ENCODE measurements around the gene PFDN5.

PFDN5 gene

DNA sequence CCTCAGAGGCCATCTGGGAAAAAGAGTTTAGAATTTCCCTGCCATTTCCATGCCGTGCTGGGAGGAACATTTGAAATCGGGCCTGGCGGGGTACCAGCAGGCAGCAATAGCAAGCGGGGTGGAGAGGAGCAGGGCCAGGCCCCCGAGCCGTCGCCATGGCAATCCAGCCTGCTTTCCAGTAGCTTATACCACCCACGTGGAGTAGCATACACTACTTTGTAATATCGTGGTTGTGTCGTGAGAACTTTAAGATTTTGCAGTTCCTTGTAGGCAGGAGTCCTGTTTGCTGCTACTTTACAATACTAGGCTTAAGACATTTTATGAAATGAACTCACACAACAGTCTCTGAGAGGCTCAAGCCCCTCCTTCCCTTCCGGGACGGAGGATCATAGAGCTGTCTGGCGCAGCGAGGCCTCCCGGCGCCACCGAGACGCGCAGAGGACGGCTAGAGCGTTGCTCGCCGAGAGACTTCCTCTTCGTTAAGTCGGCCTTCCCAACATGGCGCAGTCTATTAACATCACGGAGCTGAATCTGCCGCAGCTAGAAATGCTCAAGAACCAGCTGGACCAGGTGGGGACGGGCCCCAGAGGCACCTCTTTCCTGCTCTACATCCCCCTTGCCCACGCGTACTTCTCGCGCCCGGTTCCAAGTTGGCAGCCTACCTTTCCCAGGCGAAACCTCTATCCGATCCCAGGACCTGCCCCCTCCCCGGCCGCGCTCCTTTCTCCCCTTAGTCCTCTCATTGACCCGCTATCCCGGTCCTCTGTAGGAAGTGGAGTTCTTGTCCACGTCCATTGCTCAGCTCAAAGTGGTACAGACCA is at the start of gene PFDN5:
Gene PFDN5, plus strand, starts transcription at position 473 of the 821 bp plus-strand sequence. Its CDS starts 26 bp downstream, at position 499.
- peak within 1 kb of the TSS; percentile 93 for H3K4me3 ChIP-seq (ENCODE audit: low read depth, low read length)
- TF ChIP-seq, protein P1, sequence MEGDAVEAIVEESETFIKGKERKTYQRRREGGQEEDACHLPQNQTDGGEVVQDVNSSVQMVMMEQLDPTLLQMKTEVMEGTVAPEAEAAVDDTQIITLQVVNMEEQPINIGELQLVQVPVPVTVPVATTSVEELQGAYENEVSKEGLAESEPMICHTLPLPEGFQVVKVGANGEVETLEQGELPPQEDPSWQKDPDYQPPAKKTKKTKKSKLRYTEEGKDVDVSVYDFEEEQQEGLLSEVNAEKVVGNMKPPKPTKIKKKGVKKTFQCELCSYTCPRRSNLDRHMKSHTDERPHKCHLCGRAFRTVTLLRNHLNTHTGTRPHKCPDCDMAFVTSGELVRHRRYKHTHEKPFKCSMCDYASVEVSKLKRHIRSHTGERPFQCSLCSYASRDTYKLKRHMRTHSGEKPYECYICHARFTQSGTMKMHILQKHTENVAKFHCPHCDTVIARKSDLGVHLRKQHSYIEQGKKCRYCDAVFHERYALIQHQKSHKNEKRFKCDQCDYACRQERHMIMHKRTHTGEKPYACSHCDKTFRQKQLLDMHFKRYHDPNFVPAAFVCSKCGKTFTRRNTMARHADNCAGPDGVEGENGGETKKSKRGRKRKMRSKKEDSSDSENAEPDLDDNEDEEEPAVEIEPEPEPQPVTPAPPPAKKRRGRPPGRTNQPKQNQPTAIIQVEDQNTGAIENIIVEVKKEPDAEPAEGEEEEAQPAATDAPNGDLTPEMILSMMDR (IDR thresholded peaks at IDR 0.05; ENCODE audit: insufficient read depth, low read length, missing control alignments) = peak; percentile 1
- CTCF ChIA-PET = interaction anchor here (0.9 to 22.9 kb wide), 10 partner anchors 8 to 137 kb away, joined by 3 to 659 read pairs (median 8); partner anchors contain the start of genes AAAS and ITGB7
- POLR2A ChIA-PET = interaction anchor here (0.6 to 2.1 kb wide), 15 partner anchors 9 to 247 kb away, joined by 3 to 12 read pairs (median 3); partner anchors contain the start of genes AAAS, PRR13, SPRYD3 and ZNF740
- DNase-seq (ENCODE audit: low read depth, low spot score) = peak; percentile 51

DNA sequence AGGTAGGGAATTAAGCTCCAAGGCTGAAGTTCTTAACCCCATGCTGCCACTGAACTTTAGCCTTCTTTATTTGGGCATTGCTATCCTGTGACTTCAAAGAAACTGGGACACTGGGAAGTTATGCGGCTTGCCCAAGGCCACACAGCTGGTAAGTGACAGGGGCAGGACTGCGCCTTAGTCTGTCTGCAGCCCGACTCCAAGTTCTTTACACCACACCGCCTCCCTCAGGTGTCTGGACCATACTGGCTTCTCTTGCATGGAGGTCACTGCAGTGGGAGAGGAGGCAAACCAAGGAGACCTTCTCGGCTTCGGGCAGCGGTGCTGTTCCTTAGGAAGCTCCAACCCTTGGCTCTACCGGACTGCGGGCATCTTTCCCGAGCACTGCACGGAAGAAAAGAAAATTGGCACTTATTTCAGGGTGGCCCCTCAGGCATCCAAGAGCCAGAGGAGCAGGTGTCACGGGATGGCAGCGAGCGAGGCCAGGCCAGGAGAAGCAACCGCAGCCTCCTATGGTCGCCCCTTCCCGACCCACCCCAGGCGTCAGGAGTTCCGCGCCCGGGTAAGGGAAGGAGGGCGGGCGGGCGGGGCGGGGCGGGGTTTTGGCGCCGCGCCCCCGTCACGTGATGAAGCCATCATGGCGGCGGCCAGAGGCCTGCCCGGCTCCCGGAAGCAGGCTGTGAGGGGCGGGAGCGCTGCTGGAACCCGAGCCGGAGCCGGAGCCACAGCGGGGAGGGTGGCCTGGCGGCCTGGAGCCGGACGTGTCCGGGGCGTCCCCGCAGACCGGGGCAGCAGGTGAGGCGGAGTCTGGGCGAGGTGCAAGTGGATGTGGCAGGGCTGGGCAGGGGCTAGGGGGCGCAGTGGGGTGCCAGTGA is 43.6 kb upstream of the PFDN5 start:
- peak overlapping the region; percentile 88 for H3K4me3 ChIP-seq (ENCODE audit: low read depth, low read length)
- TF ChIP-seq, protein P1 (IDR thresholded peaks at IDR 0.05; ENCODE audit: insufficient read depth, low read length, missing control alignments) = peak; percentile 46
- ChIA-PET CTCF (interaction anchor here (0.6 to 4.7 kb wide), 15 partner anchors 9 to 93 kb away, joined by 3 to 74 read pairs (median 3); partner anchors contain the start of gene ESPL1), POLR2A (interaction anchor here (0.6 to 2.6 kb wide), 5 partner anchors 8 to 249 kb away, joined by 3 to 11 read pairs (median 3); partner anchors contain the start of genes PFDN5 and TARBP2)
- DNase-seq (ENCODE audit: low read depth, low spot score) = no peak

DNA sequence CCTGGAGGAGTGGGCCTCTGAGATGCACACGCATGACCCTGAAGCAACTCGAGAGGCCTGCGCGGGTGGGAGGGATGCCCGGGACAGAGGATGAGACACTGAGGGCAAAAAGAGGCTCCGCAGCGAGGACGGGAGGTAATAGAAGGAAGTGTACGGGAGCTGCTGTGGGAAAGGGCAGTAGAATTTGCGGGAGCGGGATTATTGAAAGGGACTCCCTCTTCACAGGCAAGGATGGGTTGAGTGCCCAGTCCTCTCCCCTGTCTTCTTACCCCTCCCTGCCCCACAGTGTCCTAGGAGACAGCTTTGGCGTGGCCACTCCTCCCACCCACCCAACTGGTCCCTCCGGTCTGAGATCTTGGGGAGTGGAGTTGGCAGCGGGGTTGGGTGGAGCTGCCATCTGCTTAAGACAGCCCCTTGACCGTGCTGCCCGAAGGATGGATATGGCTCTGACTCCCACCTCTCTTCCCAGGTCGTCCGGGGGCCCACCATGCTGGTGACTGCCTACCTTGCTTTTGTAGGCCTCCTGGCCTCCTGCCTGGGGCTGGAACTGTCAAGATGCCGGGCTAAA is 42.9 kb upstream of the PFDN5 start:
- no peak for DNase-seq (ENCODE audit: low read depth, low spot score)
- POLR2A ChIA-PET = interaction anchor here (1.4 to 2.6 kb wide), 2 partner anchors 19 to 33 kb away, joined by 3 to 11 read pairs; no protein-coding TSS in a partner anchor
- CTCF ChIA-PET = interaction anchor here (1.0 to 4.7 kb wide), 10 partner anchors 13 to 92 kb away, joined by 3 to 74 read pairs (median 5); partner anchors contain the start of gene ESPL1
- peak overlapping the region; percentile 88 for H3K4me3 ChIP-seq (ENCODE audit: low read depth, low read length)
- TF ChIP-seq, protein P1 (IDR thresholded peaks at IDR 0.05; ENCODE audit: insufficient read depth, low read length, missing control alignments) = no peak

DNA sequence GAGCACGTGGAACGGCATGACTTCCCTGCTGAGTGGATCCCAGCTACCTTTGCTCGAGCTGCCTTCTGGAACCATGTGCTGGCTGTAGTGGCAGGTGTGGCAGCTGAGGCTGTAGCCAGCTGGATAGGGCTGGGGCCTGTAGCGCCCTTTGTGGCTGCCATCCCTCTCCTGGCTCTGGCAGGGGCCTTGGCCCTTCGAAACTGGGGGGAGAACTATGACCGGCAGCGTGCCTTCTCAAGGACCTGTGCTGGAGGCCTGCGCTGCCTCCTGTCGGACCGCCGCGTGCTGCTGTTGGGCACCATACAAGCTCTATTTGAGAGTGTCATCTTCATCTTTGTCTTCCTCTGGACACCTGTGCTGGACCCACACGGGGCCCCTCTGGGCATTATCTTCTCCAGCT is 42.0 kb upstream of the PFDN5 start:
- TF ChIP-seq, protein P1 (IDR thresholded peaks at IDR 0.05; ENCODE audit: insufficient read depth, low read length, missing control alignments) = no peak
- ChIA-PET POLR2A (interaction anchor here (1.4 to 2.6 kb wide), 2 partner anchors 19 to 34 kb away, joined by 3 to 11 read pairs; no protein-coding TSS in a partner anchor), CTCF (interaction anchor here (0.8 to 4.7 kb wide), 8 partner anchors 13 to 154 kb away, joined by 3 to 74 read pairs (median 4); partner anchors contain the start of gene AAAS)
- peak overlapping the region; percentile 88 for H3K4me3 ChIP-seq (ENCODE audit: low read depth, low read length)
- DNase-seq (ENCODE audit: low read depth, low spot score) = no peak

DNA sequence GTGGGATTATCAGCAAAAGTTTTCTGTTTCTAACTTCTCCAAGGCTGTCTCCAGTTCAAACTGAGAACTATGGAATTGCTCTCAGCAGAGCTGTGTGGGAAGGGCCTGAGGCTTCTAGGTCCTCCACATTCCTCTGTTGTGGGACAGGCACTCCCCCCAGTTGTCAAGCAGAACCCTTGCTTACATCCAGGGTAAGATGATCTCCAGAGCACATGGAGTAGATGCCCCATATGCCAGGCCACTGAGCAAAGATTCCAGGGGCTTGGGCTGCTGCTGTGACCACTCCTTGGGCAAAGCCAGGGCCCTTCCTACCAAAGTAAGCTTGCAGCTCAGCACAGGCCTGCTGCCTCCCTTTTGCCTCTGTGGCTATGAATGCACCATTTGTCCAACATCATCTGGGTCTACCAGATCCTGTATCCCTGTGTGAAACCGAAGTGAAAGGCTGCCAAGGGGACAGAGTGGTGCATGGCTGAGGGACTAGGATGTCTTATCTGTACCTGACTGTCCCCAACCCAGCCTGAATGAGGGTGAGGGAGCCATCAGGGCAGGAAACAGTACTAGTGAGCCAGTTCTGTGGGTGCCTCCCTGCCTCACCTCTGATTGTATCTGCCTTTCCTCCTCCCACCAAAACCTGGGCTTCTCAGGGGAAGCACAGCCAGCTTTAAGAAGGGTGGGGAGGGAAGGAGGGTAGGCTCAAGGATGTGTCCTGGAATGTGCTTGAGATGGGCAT is 40.4 kb upstream of the PFDN5 start:
- no peak overlapping the region for H3K4me3 ChIP-seq (ENCODE audit: low read depth, low read length)
- POLR2A ChIA-PET = no interaction called here
- CTCF ChIA-PET = interaction anchor here (1.1 to 4.7 kb wide), 3 partner anchors 10 to 66 kb away, joined by 3 to 74 read pairs (median 4); partner anchors contain the start of gene AAAS
- DNase-seq (ENCODE audit: low read depth, low spot score) = no peak
- TF ChIP-seq, protein P1 (IDR thresholded peaks at IDR 0.05; ENCODE audit: insufficient read depth, low read length, missing control alignments) = no peak

Data from AG04449 (cell line).